ENCODE results near the gene CNFN.

GRCh38 chr19:42424712-42425131 lies 34.6 kb upstream of the CNFN start:
- TF ChIP-seq, protein P1, sequence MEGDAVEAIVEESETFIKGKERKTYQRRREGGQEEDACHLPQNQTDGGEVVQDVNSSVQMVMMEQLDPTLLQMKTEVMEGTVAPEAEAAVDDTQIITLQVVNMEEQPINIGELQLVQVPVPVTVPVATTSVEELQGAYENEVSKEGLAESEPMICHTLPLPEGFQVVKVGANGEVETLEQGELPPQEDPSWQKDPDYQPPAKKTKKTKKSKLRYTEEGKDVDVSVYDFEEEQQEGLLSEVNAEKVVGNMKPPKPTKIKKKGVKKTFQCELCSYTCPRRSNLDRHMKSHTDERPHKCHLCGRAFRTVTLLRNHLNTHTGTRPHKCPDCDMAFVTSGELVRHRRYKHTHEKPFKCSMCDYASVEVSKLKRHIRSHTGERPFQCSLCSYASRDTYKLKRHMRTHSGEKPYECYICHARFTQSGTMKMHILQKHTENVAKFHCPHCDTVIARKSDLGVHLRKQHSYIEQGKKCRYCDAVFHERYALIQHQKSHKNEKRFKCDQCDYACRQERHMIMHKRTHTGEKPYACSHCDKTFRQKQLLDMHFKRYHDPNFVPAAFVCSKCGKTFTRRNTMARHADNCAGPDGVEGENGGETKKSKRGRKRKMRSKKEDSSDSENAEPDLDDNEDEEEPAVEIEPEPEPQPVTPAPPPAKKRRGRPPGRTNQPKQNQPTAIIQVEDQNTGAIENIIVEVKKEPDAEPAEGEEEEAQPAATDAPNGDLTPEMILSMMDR (conservative IDR thresholded peaks at IDR 0.05; ENCODE audit: low read length), result peak; percentile 61
- TF ChIP-seq EZH2phosphoT487 (IDR thresholded peaks at IDR 0.05; ENCODE audit: borderline replicate concordance, low read depth, low read length), result no peak
